Measurements from ENCODE around the gene LANCL1.

DNA sequence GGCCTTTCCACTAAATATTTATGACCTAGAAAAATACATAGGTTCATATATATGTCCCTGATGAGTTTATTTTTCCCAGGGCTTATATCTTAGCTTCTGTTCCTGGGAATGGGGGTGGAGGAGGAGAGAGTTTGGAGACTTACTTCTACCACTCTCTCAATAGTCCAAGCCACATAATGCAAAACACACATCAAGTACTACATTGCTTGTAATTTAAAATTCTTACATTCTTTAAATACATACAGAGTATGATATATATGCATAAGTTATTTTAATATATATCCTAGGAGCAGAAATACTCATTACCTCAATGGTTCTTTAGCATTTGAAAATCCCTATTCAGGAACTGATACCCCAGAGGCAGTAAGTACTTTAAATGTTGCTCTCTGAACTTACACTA is 88.4 kb downstream of the LANCL1 start:
- TF ChIP-seq TAF1 (IDR thresholded peaks at IDR 0.05; ENCODE audit: low read depth), result no peak
- TF ChIP-seq, protein P1, sequence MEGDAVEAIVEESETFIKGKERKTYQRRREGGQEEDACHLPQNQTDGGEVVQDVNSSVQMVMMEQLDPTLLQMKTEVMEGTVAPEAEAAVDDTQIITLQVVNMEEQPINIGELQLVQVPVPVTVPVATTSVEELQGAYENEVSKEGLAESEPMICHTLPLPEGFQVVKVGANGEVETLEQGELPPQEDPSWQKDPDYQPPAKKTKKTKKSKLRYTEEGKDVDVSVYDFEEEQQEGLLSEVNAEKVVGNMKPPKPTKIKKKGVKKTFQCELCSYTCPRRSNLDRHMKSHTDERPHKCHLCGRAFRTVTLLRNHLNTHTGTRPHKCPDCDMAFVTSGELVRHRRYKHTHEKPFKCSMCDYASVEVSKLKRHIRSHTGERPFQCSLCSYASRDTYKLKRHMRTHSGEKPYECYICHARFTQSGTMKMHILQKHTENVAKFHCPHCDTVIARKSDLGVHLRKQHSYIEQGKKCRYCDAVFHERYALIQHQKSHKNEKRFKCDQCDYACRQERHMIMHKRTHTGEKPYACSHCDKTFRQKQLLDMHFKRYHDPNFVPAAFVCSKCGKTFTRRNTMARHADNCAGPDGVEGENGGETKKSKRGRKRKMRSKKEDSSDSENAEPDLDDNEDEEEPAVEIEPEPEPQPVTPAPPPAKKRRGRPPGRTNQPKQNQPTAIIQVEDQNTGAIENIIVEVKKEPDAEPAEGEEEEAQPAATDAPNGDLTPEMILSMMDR (IDR thresholded peaks at IDR 0.05; ENCODE audit: poor library complexity, severe bottlenecking), result no peak
- TF ChIP-seq RAD21 (conservative IDR thresholded peaks at IDR 0.05), result no peak
